ENCODE measurements around the gene MELTF. TPM values are rescaled to one million over a fixed set of nuclear protein-coding genes. Genes with fewer than 3 reads are reported as not detected.
A peak's percentile ranks its signal among the peaks of the same experiment; 100 is the strongest.

MELTF gene
- polyA plus RNA-seq, 3 donors = 0.34 to 2.8 (median 0.36) TPM

DNA sequence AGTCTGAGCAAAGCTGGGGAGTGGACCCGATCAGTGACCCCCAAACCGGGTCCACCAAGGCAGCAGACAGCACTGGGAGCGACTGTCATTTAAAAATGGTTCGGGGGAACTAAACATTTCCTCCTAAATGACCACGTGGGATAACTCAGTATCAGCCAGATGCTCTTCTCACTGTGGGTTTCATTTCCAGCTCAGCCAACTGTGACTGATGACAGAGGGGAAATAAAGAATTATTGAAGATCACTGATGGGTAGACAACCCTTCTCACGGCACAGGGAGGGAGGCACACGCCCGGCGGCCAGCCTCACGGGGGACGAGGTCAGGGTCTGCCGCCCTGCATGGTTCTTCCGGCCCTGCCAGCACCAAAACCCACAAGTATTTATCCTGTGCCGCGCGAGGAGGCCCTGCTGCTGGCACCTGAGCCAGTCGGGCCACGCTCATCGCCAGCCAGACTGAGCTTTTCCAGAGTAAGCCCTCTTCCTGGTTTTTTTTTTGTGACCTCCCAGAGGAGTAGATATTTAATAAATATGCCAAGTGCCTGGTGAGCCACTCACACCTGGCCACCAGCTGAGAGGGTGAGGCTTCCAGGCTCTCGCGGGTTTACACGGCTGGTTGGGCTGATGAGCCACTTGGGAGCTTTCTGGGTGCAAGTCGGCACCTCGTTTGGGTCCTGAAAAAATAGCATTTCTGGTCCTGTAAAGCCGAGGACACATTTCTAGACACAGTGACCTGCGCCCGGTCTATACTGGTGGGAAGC is 6.2 kb downstream of the MELTF start:
- Histone ChIP-seq H3K9ac (ENCODE audit: insufficient read depth, low read length, poor library complexity, severe bottlenecking) (no peak overlapping the region), H3K9me3 (replicated peaks in 1 of 2; ENCODE audit: control insufficient read depth in 1 of 2, insufficient read depth in 1 of 2, low read length in 2 of 2) (no peaks in the 10 kb centered on the region), H3K36me3 (replicated peaks in 1 of 2; ENCODE audit: control insufficient read depth in 1 of 2, insufficient read depth in 2 of 2, low read length in 2 of 2) (no peaks in the 10 kb centered on the region), H2AFZ (ENCODE audit: insufficient read depth, low read depth, low read length, poor library complexity, severe bottlenecking) (peak overlapping the region; percentile 33), H3K27ac (ENCODE audit: low read depth in 1 of 2, low read length in 2 of 2) (peak overlapping the region in 1 of 2 donors; percentile 16), H4K20me1 (ENCODE audit: insufficient read depth, low read length) (no peaks in the 10 kb centered on the region), H3K4me3 (replicated peaks in 1 of 3; ENCODE audit: low read depth in 2 of 3, low read length in 3 of 3) (peak overlapping the region in 2 of 3 experiments; percentile 12 to 53), H3K4me1 (ENCODE audit: control insufficient read depth in 1 of 2, insufficient read depth in 2 of 2, low read length in 2 of 2) (peaks cover 14 to 21% of the 10 kb centered on the region in 2 donors), H3K27me3 (ENCODE audit: control insufficient read depth in 2 of 2, insufficient read depth in 2 of 2, low read length in 2 of 2) (peaks cover 0 to 6% of the 10 kb centered on the region in 2 donors), H3K79me2 (ENCODE audit: insufficient read depth, low read length) (no peaks in the 10 kb centered on the region), H3K4me2 (replicated peaks; ENCODE audit: extremely low read depth, low read length, poor library complexity, severe bottlenecking) (peak overlapping the region; percentile 59)
- no peaks in the 10 kb centered on the region for H3K9me3 Mint-ChIP-seq
- peaks cover 25 to 48% (median 37%) of the 10 kb centered on the region in 3 donors for H3K27me3 Mint-ChIP-seq (ENCODE audit: low read depth in 3 of 3)
- peak overlapping the region in 4 of 7 donors; percentile 16 to 60 (median 40) for H3K27ac Mint-ChIP-seq
- intact Hi-C loops (cut with micrococcal nuclease) = no loop called here
- 36% methylated on average over 19 of the region's 27 CpGs for WGBS (ENCODE audit: insufficient coverage)
- H3K36me3 Mint-ChIP-seq = peaks cover 0 to 2% of the 10 kb centered on the region in 2 donors
- peaks cover 17% of the 10 kb centered on the region for H3K4me1 Mint-ChIP-seq
- DNase-seq = peak; percentile 34 to 60 (median 55)
- H3K4me3 Mint-ChIP-seq = peak overlapping the region; percentile 69 to 91
- TF ChIP-seq, protein P1, sequence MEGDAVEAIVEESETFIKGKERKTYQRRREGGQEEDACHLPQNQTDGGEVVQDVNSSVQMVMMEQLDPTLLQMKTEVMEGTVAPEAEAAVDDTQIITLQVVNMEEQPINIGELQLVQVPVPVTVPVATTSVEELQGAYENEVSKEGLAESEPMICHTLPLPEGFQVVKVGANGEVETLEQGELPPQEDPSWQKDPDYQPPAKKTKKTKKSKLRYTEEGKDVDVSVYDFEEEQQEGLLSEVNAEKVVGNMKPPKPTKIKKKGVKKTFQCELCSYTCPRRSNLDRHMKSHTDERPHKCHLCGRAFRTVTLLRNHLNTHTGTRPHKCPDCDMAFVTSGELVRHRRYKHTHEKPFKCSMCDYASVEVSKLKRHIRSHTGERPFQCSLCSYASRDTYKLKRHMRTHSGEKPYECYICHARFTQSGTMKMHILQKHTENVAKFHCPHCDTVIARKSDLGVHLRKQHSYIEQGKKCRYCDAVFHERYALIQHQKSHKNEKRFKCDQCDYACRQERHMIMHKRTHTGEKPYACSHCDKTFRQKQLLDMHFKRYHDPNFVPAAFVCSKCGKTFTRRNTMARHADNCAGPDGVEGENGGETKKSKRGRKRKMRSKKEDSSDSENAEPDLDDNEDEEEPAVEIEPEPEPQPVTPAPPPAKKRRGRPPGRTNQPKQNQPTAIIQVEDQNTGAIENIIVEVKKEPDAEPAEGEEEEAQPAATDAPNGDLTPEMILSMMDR (IDR thresholded peaks at IDR 0.05) = no peak

DNA sequence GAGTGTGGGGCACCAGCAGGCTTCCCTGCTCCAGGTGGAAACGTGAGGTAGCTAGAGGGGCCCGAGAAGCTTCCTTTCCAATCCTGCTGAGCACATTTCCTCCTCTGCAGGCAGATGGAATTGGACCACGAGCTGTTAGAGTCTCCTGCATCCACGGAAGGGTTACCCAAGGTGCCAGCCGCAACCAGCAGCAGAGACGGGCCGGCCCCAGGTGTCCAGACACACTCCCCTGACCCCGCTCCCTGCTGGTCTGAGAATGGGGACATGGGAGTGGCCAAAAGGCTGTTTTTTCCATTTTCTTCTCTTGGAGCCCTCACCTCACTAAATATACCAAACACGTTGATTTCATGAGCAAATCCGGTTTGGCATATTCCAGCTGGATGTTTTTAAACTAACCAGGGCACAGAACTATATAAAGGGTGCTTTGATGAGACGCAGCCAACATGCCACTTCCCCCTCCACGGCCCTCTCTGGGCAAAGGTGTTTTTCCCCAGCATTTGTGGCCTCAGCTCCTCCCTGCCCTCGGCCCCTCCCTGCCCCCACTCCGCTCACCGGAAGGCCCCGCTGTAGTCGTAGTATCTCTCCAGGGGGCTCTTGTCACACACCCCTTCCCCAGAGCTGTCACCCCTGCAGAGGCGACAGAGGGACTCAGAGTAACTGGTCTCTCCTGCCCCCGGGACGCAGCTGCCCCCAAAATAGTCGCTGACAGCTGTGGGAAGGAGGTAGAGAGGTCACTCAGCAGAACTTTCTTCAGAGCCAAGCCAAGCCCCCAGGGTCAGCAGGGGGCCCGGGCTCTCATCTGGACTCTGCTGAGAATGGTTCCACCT is 7.0 kb downstream of the MELTF start:
- Histone ChIP-seq H3K27ac (ENCODE audit: low read depth in 1 of 2, low read length in 2 of 2) (no peak overlapping the region), H3K4me2 (replicated peaks; ENCODE audit: extremely low read depth, low read length, poor library complexity, severe bottlenecking) (peak overlapping the region; percentile 59), H3K9me3 (replicated peaks in 1 of 2; ENCODE audit: control insufficient read depth in 1 of 2, insufficient read depth in 1 of 2, low read length in 2 of 2) (no peaks in the 10 kb centered on the region), H4K20me1 (ENCODE audit: insufficient read depth, low read length) (no peaks in the 10 kb centered on the region), H3K9ac (ENCODE audit: insufficient read depth, low read length, poor library complexity, severe bottlenecking) (no peak overlapping the region), H3K4me1 (ENCODE audit: control insufficient read depth in 1 of 2, insufficient read depth in 2 of 2, low read length in 2 of 2) (peaks cover 13 to 16% of the 10 kb centered on the region in 2 donors), H2AFZ (ENCODE audit: insufficient read depth, low read depth, low read length, poor library complexity, severe bottlenecking) (peak overlapping the region; percentile 33), H3K4me3 (replicated peaks in 1 of 3; ENCODE audit: low read depth in 2 of 3, low read length in 3 of 3) (peak overlapping the region in 2 of 3 experiments; percentile 12 to 53), H3K27me3 (ENCODE audit: control insufficient read depth in 2 of 2, insufficient read depth in 2 of 2, low read length in 2 of 2) (peaks cover 0 to 3% of the 10 kb centered on the region in 2 donors), H3K36me3 (replicated peaks in 1 of 2; ENCODE audit: control insufficient read depth in 1 of 2, insufficient read depth in 2 of 2, low read length in 2 of 2) (no peaks in the 10 kb centered on the region), H3K79me2 (ENCODE audit: insufficient read depth, low read length) (no peaks in the 10 kb centered on the region)
- H3K4me1 Mint-ChIP-seq = peaks cover 13% of the 10 kb centered on the region
- no peaks in the 10 kb centered on the region for H3K9me3 Mint-ChIP-seq
- H3K36me3 Mint-ChIP-seq = no peaks in the 10 kb centered on the region
- peaks cover 22 to 46% (median 32%) of the 10 kb centered on the region in 3 donors for H3K27me3 Mint-ChIP-seq (ENCODE audit: low read depth in 3 of 3)
- TF ChIP-seq, protein P1 (IDR thresholded peaks at IDR 0.05) = no peak
- intact Hi-C loops (cut with micrococcal nuclease) = no loop called here
- WGBS (ENCODE audit: insufficient coverage) = 14% methylated on average over 15 of the region's 22 CpGs
- peak overlapping the region in 3 of 7 donors; percentile 19 to 44 (median 37) for H3K27ac Mint-ChIP-seq
- H3K4me3 Mint-ChIP-seq = peak overlapping the region; percentile 69 to 91
- DNase-seq = peak in 1 of 3 donors; percentile 12

All from CD14-positive monocyte (primary cell).